Pancreas (tissue), 10 donors: ENCODE data around the gene RNF17. TPM values are rescaled to one million over a fixed set of nuclear protein-coding genes. Genes with fewer than 3 reads are reported as not detected.

ENCODE experiments used
- ATAC-seq, 4 donors: fragments of 200-7000 bp; cut with Tn5 transposase; one replicate each; pipeline versions ENCODE4 v1.8.0 to v1.9.1; 2020; ENCODE audit warnings: mild to moderate bottlenecking in 4 of 4, moderate library complexity in 4 of 4
- DNase-seq, 6 donors: peaks; one replicate each; pipeline ENCODE4 v3.0.0-alpha.2; 2020
- FAIRE-seq: peaks from 2 replicates; lab custom pipeline; 2012; peaks lifted over from hg19 to GRCh38; lab: Jason Lieb, UNC
- H3K27ac ChIP-seq, 4 donors: fragments of 200-600 bp; sonication (generic); 1 replicate in 3 of 4; 2 replicates in 1 of 4; pipeline versions ENCODE4 v1.5.0 to v1.8.0; 2020
- H3K27me3 ChIP-seq, 4 donors: fragments of 200-600 bp; one replicate each; pipeline ENCODE4 v1.8.0; 2021
- H3K36me3 ChIP-seq, 3 donors: fragments of 200-600 bp; sonication (generic) in 1 of 3; one replicate each; pipeline versions ENCODE4 v1.5.0 to v1.8.0; 2020 to 2021
- H3K4me1 ChIP-seq, 3 donors: fragments of 200-600 bp; one replicate each; pipeline ENCODE4 v1.8.0; 2021
- H3K4me3 ChIP-seq, 4 donors: fragments of 200-600 bp; sonication (generic) in 2 of 4; one replicate each; pipeline versions ENCODE4 v1.5.0 to v1.8.0; 2020 to 2021
- H3K9me3 ChIP-seq, 4 donors: fragments of 200-600 bp; one replicate each; pipeline ENCODE4 v1.8.0; 2021
- CTCF ChIP-seq, 4 donors: fragments of 200-600 bp; sonication (generic) in 3 of 4; IDR thresholded peaks; one replicate each; pipeline versions ENCODE4 v1.5.0 to v1.8.0; 2021; ENCODE audit warnings: antibody characterized with exemption in 4 of 4
- WGBS, 2 donors: extraction: QIAGEN DNeasy Blood & Tissue Kit; methylation state at CpG; one replicate each; pipeline ENCODE4 v1.1.7; 2013; 5-methylcytosine and 5-hydroxymethylcytosine counted together
- intact Hi-C, 3 donors: fragments of 100-400 bp; cut with DNase I; formaldehyde crosslinking; loops; one replicate each; pipeline versions ENCODE4 v1.11.1 to v1.14.2; 2022
- polyA plus RNA-seq, 2 donors: library from polyadenylated mRNA; stranded (reverse); fragments of 200-250 nt; gene quantifications; one replicate each; pipeline ENCODE4 v1.2.3, GENCODE V29; 2013
- total RNA-seq, 6 donors: library from RNA; stranded (reverse); fragmentation: NEBNext Ultra II Directional in 4 of 6; extraction: Animal tissue kit (Norgen Biotek cat#: 25700) in 4 of 6; gene quantifications; one replicate each; pipeline versions ENCODE4 v1.2.1 to v1.2.4, GENCODE V29; 2021 to 2023
- donor health status: healthy with polysubstance abuse.
- donor health status: DM: no; HTN: no; CAD: no; lungs with moderate emphysema.
- donor health status: DM: no; HTN: no; CAD: no.
- donor health status: control.
- donor health status: control.
- donor health status: Bipolar disorder and iron deficiency.
- donor health status: DM: yes; HTN: yes; CAD: no.
- donor health status: DM: no; HTN: no; CAD: no.
- donor health status: DM: no; HTN: no; CAD: no.
- donor health status: DM: yes; HTN: yes; CAD: no.

RNF17 gene
- total and polyA plus RNA-seq, 8 donors: not detected

- Histone ChIP-seq H3K27me3 (peaks cover 0 to 10% (median 5%) of the 10 kb centered on the region in 4 donors), H3K9me3 (no peaks in the 10 kb centered on the region), H3K27ac (no peak overlapping the region), H3K4me1 (no peaks in the 10 kb centered on the region), H3K36me3 (no peaks in the 10 kb centered on the region), H3K4me3 (peak overlapping the region in 1 of 4 donors; percentile 26)
- ATAC-seq (peak in 1 of 4 donors; percentile 27), DNase-seq (no peak), FAIRE-seq (no peak)
- intact Hi-C loops: no loop called here
- no peak for TF ChIP-seq CTCF (IDR thresholded peaks at IDR 0.05)
- 1% methylated on average over 52 to 61 of the region's 61 CpGs for WGBS, 2 donors
Measured at GRCh38 chr13:24747248-24748060, 16.5 kb upstream of the RNF17 start.

- H3K9me3 ChIP-seq: no peaks in the 10 kb centered on the region
- no peak for DNase-seq
- H3K36me3 ChIP-seq: no peaks in the 10 kb centered on the region
- FAIRE-seq: no peak
- H3K4me3 ChIP-seq: peak overlapping the region in 1 of 4 donors; percentile 26
- no peak for ATAC-seq
- no peak overlapping the region for H3K27ac ChIP-seq
- H3K27me3 ChIP-seq: peaks cover 0 to 10% (median 5%) of the 10 kb centered on the region in 4 donors
- intact Hi-C loops: no loop called here
- no peak for TF ChIP-seq CTCF (IDR thresholded peaks at IDR 0.05)
- no peaks in the 10 kb centered on the region for H3K4me1 ChIP-seq
- WGBS, 2 donors: 1 to 2% methylated on average over 10 of the region's 10 CpGs
Measured at GRCh38 chr13:24748061-24748400, 15.9 kb upstream of the RNF17 start.

GRCh38 chr13:24759197-24759596 lies 4.8 kb upstream of the RNF17 start:
- Histone ChIP-seq H3K36me3 (no peaks in the 10 kb centered on the region), H3K27ac (no peak overlapping the region), H3K27me3 (no peaks in the 10 kb centered on the region), H3K4me3 (no peak overlapping the region), H3K9me3 (no peaks in the 10 kb centered on the region), H3K4me1 (no peaks in the 10 kb centered on the region)
- ATAC-seq (no peak), DNase-seq (no peak), FAIRE-seq (no peak)
- intact Hi-C loops: no loop called here
- no peak for TF ChIP-seq CTCF (IDR thresholded peaks at IDR 0.05)

GRCh38 chr13:24764276-24764630 lies 284 bp downstream of the RNF17 start:
- Histone ChIP-seq H3K27me3 (no peaks in the 10 kb centered on the region), H3K36me3 (no peaks in the 10 kb centered on the region), H3K9me3 (no peaks in the 10 kb centered on the region), H3K27ac (no peak overlapping the region), H3K4me1 (no peaks in the 10 kb centered on the region), H3K4me3 (no peak overlapping the region)
- ATAC-seq: no peak
- TF ChIP-seq CTCF (IDR thresholded peaks at IDR 0.05): no peak
- DNase-seq: no peak
- intact Hi-C loops: no loop called here
- FAIRE-seq: no peak
- WGBS, 2 donors: 90 to 93% methylated on average over 15 of the region's 15 CpGs

- no peak for ATAC-seq
- Histone ChIP-seq H3K4me3 (no peak overlapping the region), H3K4me1 (no peaks in the 10 kb centered on the region), H3K27me3 (peaks cover 0 to 5% (median 0%) of the 10 kb centered on the region in 4 donors), H3K36me3 (no peaks in the 10 kb centered on the region), H3K27ac (no peak overlapping the region), H3K9me3 (no peaks in the 10 kb centered on the region)
- TF ChIP-seq CTCF (IDR thresholded peaks at IDR 0.05): no peak
- no peak for FAIRE-seq
- no peak for DNase-seq
- WGBS, 2 donors: 73 to 80% methylated on average over 1 of the region's 1 CpG
- intact Hi-C loops: no loop called here
Measured at GRCh38 chr13:24777171-24777570, 13.2 kb downstream of the RNF17 start.
